K562 (cell line): ENCODE results near the gene FBLIM1. TPM values are rescaled to one million over a fixed set of nuclear protein-coding genes. Genes with fewer than 3 reads are reported as not detected.

Experiments
- ETV5 ChIP-seq: sonication (generic); formaldehyde crosslinking; IDR thresholded peaks from 2 replicates; pipeline ENCODE4 v1.4.0; 2020; ENCODE audit warnings: low read depth, mild to moderate bottlenecking, missing genetic modification reagents
- POLR3G ChIP-seq: IDR thresholded peaks from 2 replicates; pipeline ENCODE4 v1.6.1; 2011; ENCODE audit not compliant: insufficient read length, insufficient replicate concordance; ENCODE audit errors: extremely low read depth
- ZNF785 ChIP-seq: fragments of 250-450 bp; sonication (Bioruptor Pico); IDR thresholded peaks from 2 replicates; pipeline ENCODE4 v1.4.0; 2020; ENCODE audit warnings: mild to moderate bottlenecking
- polyA plus RNA-seq, 8 experiments: library from polyadenylated mRNA; depleted of rRNA in 4 of 8; stranded (reverse) in 5 of 8; unstranded in 3 of 8; fragments of >200 nt; fragmentation: Nextera tagmentation in 2 of 8; fragmentation: Illumina TruSeq in 1 of 8; extraction: Ambion mirVana in 2 of 8; extraction: Trizol in 1 of 8; gene quantifications; 2 replicates each; pipeline versions ENCODE4 v1.2.1 to v1.2.3, GENCODE V29; 2011 to 2014; ENCODE audit warnings: inconsistent platforms in 1 of 8, missing spikeins in 1 of 8
- total RNA-seq, 7 experiments: library from RNA; depleted of rRNA in 6 of 7; stranded (reverse); fragments of >200 nt in 6 of 7; fragmentation: Illumina TruSeq in 2 of 7; extraction: Trizol in 2 of 7; gene quantifications; 2 replicates each; pipeline versions ENCODE4 v1.2.1 to v1.2.3, GENCODE V29; 2011 to 2021; ENCODE audit warnings: low replicate concordance in 1 of 7
- TF ChIP-seq, protein P1 (sequence below), 2 experiments: fragments of 450-650 bp; IDR thresholded peaks; 2 replicates each; pipeline ENCODE4 v1.6.1; 2016
- TF ChIP-seq, protein P2 (sequence below): fragments of 250-450 bp; sonication (Bioruptor Pico); IDR thresholded peaks from 2 replicates; pipeline ENCODE4 v1.8.0; 2021; ENCODE audit warnings: mild to moderate bottlenecking, moderate library complexity
- TF ChIP-seq, protein P3 (sequence below): fragments of 250-450 bp; sonication (Bioruptor Pico); IDR thresholded peaks from 2 replicates; pipeline ENCODE4 v1.4.0; 2020
- TF ChIP-seq, protein P4 (sequence below): fragments of 150-350 bp; IDR thresholded peaks from 2 replicates; pipeline ENCODE4 v1.6.1; 2014; ENCODE audit warnings: low read depth, mild to moderate bottlenecking, low read length, borderline replicate concordance
- TF ChIP-seq, protein P5 (sequence below): fragments of 250-450 bp; sonication (Bioruptor Pico); IDR thresholded peaks from 2 replicates; pipeline ENCODE4 v1.8.0; 2022; ENCODE audit warnings: inconsistent platforms, mild to moderate bottlenecking, moderate library complexity, borderline replicate concordance
- TF ChIP-seq, protein P6 (sequence below): sonication (generic); formaldehyde crosslinking; IDR thresholded peaks from 2 replicates; pipeline ENCODE4 v1.8.1; 2023; ENCODE audit warnings: mild to moderate bottlenecking, missing genetic modification reagents, moderate library complexity
- TF ChIP-seq, protein P7 (sequence below): sonication (generic); formaldehyde crosslinking; IDR thresholded peaks from 2 replicates; pipeline ENCODE4 v1.8.0; 2022; ENCODE audit warnings: mild to moderate bottlenecking, missing genetic modification reagents
- TF ChIP-seq, protein P8 (sequence below): sonication (generic); formaldehyde crosslinking; IDR thresholded peaks from 2 replicates; pipeline ENCODE4 v1.8.0; 2023; ENCODE audit warnings: mild to moderate bottlenecking, missing genetic modification reagents
- TF ChIP-seq, protein P9 (sequence below): fragments of 450-650 bp; IDR thresholded peaks from 2 replicates; pipeline ENCODE4 v1.6.1; 2016; ENCODE audit warnings: antibody characterized with exemption

The FBLIM1 gene
- total and polyA plus RNA-seq, 9 of the 15 experiments (the other 6 are each of a cell fraction or from before 2014, with no cell fraction given) = 0.14 to 0.24 TPM; not detected in 7

DNA sequence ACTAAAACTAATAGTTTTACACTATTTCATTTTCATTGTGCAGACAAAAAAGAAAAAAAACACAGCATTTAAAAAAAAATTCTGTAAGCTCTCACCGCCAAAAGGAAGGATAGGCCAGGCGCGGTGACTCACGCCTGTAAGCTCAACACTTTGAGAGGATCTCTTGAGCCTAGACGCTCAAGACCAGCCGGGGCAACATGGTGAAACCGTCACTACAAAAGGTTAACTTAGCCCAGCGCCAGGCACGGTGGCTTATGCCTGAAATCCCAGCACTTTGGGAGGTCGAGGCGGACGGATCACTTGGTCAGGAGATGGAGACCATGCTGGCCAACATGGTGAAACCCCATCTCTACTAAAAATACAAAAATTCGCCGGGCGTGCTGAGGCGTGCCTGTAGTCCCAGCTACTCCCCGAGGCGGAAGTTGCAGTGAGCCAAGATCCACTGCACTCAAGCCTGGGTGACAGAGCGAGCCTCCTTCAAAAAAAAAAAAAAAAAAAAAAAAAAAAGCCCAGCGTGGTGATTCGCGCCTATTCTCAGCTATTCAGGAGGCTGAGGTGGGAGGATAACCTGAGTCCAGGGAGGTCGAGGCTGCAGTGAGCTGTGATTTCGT is 74.6 kb downstream of the FBLIM1 start (continued):
- TF ChIP-seq, protein P1, sequence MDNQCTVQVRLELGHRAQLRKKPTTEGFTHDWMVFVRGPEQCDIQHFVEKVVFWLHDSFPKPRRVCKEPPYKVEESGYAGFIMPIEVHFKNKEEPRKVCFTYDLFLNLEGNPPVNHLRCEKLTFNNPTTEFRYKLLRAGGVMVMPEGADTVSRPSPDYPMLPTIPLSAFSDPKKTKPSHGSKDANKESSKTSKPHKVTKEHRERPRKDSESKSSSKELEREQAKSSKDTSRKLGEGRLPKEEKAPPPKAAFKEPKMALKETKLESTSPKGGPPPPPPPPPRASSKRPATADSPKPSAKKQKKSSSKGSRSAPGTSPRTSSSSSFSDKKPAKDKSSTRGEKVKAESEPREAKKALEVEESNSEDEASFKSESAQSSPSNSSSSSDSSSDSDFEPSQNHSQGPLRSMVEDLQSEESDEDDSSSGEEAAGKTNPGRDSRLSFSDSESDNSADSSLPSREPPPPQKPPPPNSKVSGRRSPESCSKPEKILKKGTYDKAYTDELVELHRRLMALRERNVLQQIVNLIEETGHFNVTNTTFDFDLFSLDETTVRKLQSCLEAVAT (IDR thresholded peaks at IDR 0.05) = peak; percentile 69 to 88
- TF ChIP-seq, protein P2, sequence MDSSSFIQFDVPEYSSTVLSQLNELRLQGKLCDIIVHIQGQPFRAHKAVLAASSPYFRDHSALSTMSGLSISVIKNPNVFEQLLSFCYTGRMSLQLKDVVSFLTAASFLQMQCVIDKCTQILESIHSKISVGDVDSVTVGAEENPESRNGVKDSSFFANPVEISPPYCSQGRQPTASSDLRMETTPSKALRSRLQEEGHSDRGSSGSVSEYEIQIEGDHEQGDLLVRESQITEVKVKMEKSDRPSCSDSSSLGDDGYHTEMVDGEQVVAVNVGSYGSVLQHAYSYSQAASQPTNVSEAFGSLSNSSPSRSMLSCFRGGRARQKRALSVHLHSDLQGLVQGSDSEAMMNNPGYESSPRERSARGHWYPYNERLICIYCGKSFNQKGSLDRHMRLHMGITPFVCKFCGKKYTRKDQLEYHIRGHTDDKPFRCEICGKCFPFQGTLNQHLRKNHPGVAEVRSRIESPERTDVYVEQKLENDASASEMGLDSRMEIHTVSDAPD (CRISPR knock-in tag) = no peak
- TF ChIP-seq, protein P3, sequence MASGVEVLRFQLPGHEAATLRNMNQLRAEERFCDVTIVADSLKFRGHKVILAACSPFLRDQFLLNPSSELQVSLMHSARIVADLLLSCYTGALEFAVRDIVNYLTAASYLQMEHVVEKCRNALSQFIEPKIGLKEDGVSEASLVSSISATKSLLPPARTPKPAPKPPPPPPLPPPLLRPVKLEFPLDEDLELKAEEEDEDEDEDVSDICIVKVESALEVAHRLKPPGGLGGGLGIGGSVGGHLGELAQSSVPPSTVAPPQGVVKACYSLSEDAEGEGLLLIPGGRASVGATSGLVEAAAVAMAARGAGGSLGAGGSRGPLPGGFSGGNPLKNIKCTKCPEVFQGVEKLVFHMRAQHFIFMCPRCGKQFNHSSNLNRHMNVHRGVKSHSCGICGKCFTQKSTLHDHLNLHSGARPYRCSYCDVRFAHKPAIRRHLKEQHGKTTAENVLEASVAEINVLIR (CRISPR knock-in tag) = no peak
- TF ChIP-seq POLR3G (no peak), ETV5 (CRISPR knock-in tag) (peak; percentile 56), ZNF785 (CRISPR knock-in tag) (no peak)
- TF ChIP-seq, protein P4, sequence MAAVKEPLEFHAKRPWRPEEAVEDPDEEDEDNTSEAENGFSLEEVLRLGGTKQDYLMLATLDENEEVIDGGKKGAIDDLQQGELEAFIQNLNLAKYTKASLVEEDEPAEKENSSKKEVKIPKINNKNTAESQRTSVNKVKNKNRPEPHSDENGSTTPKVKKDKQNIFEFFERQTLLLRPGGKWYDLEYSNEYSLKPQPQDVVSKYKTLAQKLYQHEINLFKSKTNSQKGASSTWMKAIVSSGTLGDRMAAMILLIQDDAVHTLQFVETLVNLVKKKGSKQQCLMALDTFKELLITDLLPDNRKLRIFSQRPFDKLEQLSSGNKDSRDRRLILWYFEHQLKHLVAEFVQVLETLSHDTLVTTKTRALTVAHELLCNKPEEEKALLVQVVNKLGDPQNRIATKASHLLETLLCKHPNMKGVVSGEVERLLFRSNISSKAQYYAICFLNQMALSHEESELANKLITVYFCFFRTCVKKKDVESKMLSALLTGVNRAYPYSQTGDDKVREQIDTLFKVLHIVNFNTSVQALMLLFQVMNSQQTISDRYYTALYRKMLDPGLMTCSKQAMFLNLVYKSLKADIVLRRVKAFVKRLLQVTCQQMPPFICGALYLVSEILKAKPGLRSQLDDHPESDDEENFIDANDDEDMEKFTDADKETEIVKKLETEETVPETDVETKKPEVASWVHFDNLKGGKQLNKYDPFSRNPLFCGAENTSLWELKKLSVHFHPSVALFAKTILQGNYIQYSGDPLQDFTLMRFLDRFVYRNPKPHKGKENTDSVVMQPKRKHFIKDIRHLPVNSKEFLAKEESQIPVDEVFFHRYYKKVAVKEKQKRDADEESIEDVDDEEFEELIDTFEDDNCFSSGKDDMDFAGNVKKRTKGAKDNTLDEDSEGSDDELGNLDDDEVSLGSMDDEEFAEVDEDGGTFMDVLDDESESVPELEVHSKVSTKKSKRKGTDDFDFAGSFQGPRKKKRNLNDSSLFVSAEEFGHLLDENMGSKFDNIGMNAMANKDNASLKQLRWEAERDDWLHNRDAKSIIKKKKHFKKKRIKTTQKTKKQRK = no peak
- TF ChIP-seq, protein P5, sequence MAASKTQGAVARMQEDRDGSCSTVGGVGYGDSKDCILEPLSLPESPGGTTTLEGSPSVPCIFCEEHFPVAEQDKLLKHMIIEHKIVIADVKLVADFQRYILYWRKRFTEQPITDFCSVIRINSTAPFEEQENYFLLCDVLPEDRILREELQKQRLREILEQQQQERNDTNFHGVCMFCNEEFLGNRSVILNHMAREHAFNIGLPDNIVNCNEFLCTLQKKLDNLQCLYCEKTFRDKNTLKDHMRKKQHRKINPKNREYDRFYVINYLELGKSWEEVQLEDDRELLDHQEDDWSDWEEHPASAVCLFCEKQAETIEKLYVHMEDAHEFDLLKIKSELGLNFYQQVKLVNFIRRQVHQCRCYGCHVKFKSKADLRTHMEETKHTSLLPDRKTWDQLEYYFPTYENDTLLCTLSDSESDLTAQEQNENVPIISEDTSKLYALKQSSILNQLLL = no peak
- TF ChIP-seq, protein P6, sequence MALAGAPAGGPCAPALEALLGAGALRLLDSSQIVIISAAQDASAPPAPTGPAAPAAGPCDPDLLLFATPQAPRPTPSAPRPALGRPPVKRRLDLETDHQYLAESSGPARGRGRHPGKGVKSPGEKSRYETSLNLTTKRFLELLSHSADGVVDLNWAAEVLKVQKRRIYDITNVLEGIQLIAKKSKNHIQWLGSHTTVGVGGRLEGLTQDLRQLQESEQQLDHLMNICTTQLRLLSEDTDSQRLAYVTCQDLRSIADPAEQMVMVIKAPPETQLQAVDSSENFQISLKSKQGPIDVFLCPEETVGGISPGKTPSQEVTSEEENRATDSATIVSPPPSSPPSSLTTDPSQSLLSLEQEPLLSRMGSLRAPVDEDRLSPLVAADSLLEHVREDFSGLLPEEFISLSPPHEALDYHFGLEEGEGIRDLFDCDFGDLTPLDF = no peak
- TF ChIP-seq, protein P7, sequence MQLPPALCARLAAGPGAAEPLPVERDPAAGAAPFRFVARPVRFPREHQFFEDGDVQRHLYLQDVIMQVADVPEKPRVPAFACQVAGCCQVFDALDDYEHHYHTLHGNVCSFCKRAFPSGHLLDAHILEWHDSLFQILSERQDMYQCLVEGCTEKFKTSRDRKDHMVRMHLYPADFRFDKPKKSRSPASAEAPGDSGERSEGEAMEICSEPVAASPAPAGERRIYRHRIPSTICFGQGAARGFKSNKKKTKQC = no peak; the same call in 1 of the 2 replicates
- TF ChIP-seq, protein P8, sequence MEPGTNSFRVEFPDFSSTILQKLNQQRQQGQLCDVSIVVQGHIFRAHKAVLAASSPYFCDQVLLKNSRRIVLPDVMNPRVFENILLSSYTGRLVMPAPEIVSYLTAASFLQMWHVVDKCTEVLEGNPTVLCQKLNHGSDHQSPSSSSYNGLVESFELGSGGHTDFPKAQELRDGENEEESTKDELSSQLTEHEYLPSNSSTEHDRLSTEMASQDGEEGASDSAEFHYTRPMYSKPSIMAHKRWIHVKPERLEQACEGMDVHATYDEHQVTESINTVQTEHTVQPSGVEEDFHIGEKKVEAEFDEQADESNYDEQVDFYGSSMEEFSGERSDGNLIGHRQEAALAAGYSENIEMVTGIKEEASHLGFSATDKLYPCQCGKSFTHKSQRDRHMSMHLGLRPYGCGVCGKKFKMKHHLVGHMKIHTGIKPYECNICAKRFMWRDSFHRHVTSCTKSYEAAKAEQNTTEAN (CRISPR knock-in tag) = no peak
- TF ChIP-seq, protein P9, sequence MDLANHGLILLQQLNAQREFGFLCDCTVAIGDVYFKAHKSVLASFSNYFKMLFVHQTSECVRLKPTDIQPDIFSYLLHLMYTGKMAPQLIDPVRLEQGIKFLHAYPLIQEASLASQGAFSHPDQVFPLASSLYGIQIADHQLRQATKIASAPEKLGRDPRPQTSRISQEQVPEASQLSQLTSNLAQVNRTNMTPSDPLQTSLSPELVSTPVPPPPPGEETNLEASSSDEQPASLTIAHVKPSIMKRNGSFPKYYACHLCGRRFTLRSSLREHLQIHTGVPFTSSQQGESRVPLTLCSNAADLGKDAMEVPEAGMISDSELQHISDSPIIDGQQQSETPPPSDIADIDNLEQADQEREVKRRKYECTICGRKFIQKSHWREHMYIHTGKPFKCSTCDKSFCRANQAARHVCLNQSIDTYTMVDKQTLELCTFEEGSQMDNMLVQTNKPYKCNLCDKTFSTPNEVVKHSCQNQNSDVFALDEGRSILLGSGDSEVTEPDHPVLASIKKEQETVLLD = no peak
